Right lobe of liver (tissue), 4 donors: ENCODE data around the gene TIGD2.

Experiments
- CTCF ChIP-seq, 4 donors: fragments of 200-600 bp in 3 of 4; fragments of 450-650 bp in 1 of 4; IDR thresholded peaks; one replicate each; pipeline versions ENCODE4 v1.5.1 to v1.8.0; 2016 to 2022; ENCODE audit warnings: antibody characterized with exemption in 4 of 4, mild to moderate bottlenecking in 2 of 4
- POLR2A ChIP-seq: fragments of 450-650 bp; IDR thresholded peaks from one replicate; pipeline ENCODE4 v1.6.1; 2017; ENCODE audit warnings: antibody characterized with exemption, mild to moderate bottlenecking
- donor health status: DM: no; HTN: no; CAD: no.
- donor health status: DM: no; HTN: no; CAD: no.
- donor health status: DM: no; HTN: yes; CAD: no.

- TF ChIP-seq CTCF (IDR thresholded peaks at IDR 0.05), result no peak
- no peak for TF ChIP-seq POLR2A
Observed at GRCh38 chr4:89152972-89153371, 41.6 kb downstream of the TIGD2 start.
